A549 (cell line): ENCODE data around the gene PUM1. TPM values are rescaled to one million over a fixed set of nuclear protein-coding genes. Genes with fewer than 3 reads are reported as not detected.
"Not testable (repeated sequence)": the region's sequence is repeated elsewhere in the genome, so short reads cannot be mapped to it uniquely, and the experiment has no call there.

Experiments
- ATAC-seq, 2 experiments: fragments of 200-7000 bp in 1 of 2; fragments of >200 bp in 1 of 2; cut with Nextera tagmentation in 1 of 2; cut with Tn5 transposase in 1 of 2; 3 replicates each; pipeline versions ENCODE4 v1.8.0 to v1.9.1; 2018 to 2020; ENCODE audit warnings: mild to moderate bottlenecking in 1 of 2, moderate library complexity in 1 of 2
- CTCF ChIA-PET: fragments of 300-600 bp; sonication (Branson Sonifier 250); formaldehyde crosslinking; extraction: SDS; loops from one replicate; lab custom pipeline; 2021; ENCODE audit warnings: antibody characterized with exemption, inconsistent platforms; lab: Yijun Ruan, JAX
- POLR2A ChIA-PET: fragments of 350-600 bp; formaldehyde crosslinking; extraction: SDS; loops from one replicate; lab custom pipeline; 2021; ENCODE audit warnings: antibody characterized with exemption, inconsistent platforms; lab: Yijun Ruan, JAX
- DNase-seq, 2 experiments: peaks; one replicate each; pipeline versions ENCODE4 v3.0.0 to v3.0.0-alpha.2; 2011 to 2016; ENCODE audit warnings: low read depth in 1 of 2, low spot score in 1 of 2
- FAIRE-seq: peaks from 2 replicates; lab custom pipeline; 2011; peaks lifted over from hg19 to GRCh38; lab: Jason Lieb, UNC
- H3K27ac ChIP-seq, 2 experiments: fragments of >200 bp; sonication (Bioruptor Twin); formaldehyde crosslinking; 3 replicates each; pipeline ENCODE4 v1.5.1; 2016 to 2017
- H3K4me1 ChIP-seq: fragments of >200 bp; sonication (Bioruptor Twin); formaldehyde crosslinking; 3 replicates; pipeline ENCODE4 v1.6.1; 2016
- H3K4me2 ChIP-seq: fragments of >200 bp; sonication (Bioruptor Twin); formaldehyde crosslinking; 3 replicates; pipeline ENCODE4 v1.6.1; 2016
- H3K4me3 ChIP-seq: fragments of >200 bp; sonication (Bioruptor Twin); formaldehyde crosslinking; 3 replicates; pipeline ENCODE4 v1.5.1; 2016
- H3K9me3 ChIP-seq: fragments of >200 bp; sonication (Bioruptor Twin); formaldehyde crosslinking; 3 replicates; pipeline ENCODE4 v1.6.1; 2016
- BCL3 ChIP-seq: fragments of >200 bp; sonication (Bioruptor Twin); formaldehyde crosslinking; IDR thresholded peaks from 3 replicates; pipeline ENCODE4 v1.6.1; 2016
- BHLHE40 ChIP-seq: IDR thresholded peaks from 2 replicates; pipeline ENCODE4 v1.6.1; 2012; ENCODE audit warnings: low read depth, low read length, inconsistent platforms
- CBX8 ChIP-seq: fragments of 200-600 bp; sonication (generic); IDR thresholded peaks from 2 replicates; pipeline ENCODE4 v1.6.1; 2016
- CEBPB ChIP-seq, 2 experiments: fragments of >200 bp in 1 of 2; sonication (Bioruptor Twin) in 1 of 2; formaldehyde crosslinking in 1 of 2; IDR thresholded peaks; 2 replicates each; pipeline ENCODE4 v1.6.1; 2012 to 2016
- CHD4 ChIP-seq: fragments of 200-600 bp; sonication (generic); IDR thresholded peaks from 2 replicates; pipeline ENCODE4 v1.6.1; 2016; ENCODE audit warnings: antibody characterized with exemption, mild to moderate bottlenecking, borderline replicate concordance
- EHF ChIP-seq: fragments of 250-450 bp; sonication (Bioruptor Pico); IDR thresholded peaks from 2 replicates; pipeline ENCODE4 v1.5.0; 2020; ENCODE audit warnings: mild to moderate bottlenecking
- EHMT2 ChIP-seq: fragments of 200-600 bp; sonication (generic); IDR thresholded peaks from 2 replicates; pipeline ENCODE4 v1.6.1; 2016; ENCODE audit warnings: antibody characterized with exemption, low read depth, mild to moderate bottlenecking, moderate library complexity
- ESRRA ChIP-seq: fragments of 150-350 bp; IDR thresholded peaks from 2 replicates; pipeline ENCODE4 v1.6.1; 2014; ENCODE audit warnings: mild to moderate bottlenecking, low read length, borderline replicate concordance
- FOSB ChIP-seq: fragments of 250-450 bp; sonication (Bioruptor Pico); IDR thresholded peaks from 2 replicates; pipeline ENCODE4 v1.5.0; 2020; ENCODE audit warnings: mild to moderate bottlenecking, moderate library complexity
- GATA3 ChIP-seq: IDR thresholded peaks from 2 replicates; pipeline ENCODE4 v1.6.1; 2012; ENCODE audit warnings: borderline replicate concordance
- JUNB ChIP-seq: fragments of >200 bp; sonication (Bioruptor Twin); formaldehyde crosslinking; IDR thresholded peaks from 2 replicates; pipeline ENCODE4 v1.6.1; 2016
- MYC ChIP-seq: IDR thresholded peaks from 2 replicates; pipeline ENCODE4 v1.6.1; 2012; ENCODE audit warnings: mild to moderate bottlenecking, inconsistent platforms, low read length, improper control_type of control experiment, borderline replicate concordance
- NPAS2 ChIP-seq: fragments of 250-450 bp; sonication (Bioruptor Pico); IDR thresholded peaks from 2 replicates; pipeline ENCODE4 v1.8.0; 2022; ENCODE audit warnings: mild to moderate bottlenecking, moderate library complexity, borderline replicate concordance
- RAD21 ChIP-seq, 2 experiments: fragments of >200 bp in 1 of 2; sonication (Bioruptor Twin) in 1 of 2; formaldehyde crosslinking in 1 of 2; IDR thresholded peaks in 1 of 2; conservative IDR thresholded peaks in 1 of 2; 2 replicates in 1 of 2; 3 replicates in 1 of 2; pipeline ENCODE4 v1.6.1; 2012 to 2018; ENCODE audit warnings: inconsistent platforms in 1 of 2
- TFCP2L1 ChIP-seq: fragments of 250-450 bp; sonication (Bioruptor Pico); IDR thresholded peaks from 2 replicates; pipeline ENCODE4 v1.5.0; 2021; ENCODE audit warnings: mild to moderate bottlenecking
- TP53 ChIP-seq: fragments of 250-450 bp; sonication (Bioruptor Pico); IDR thresholded peaks from 2 replicates; pipeline ENCODE4 v1.5.0; 2021; ENCODE audit warnings: mild to moderate bottlenecking, moderate library complexity
- ZNF302 ChIP-seq: fragments of 250-450 bp; sonication (Bioruptor Pico); IDR thresholded peaks from 2 replicates; pipeline ENCODE4 v1.9.0; 2021; ENCODE audit warnings: inconsistent platforms, mild to moderate bottlenecking, moderate library complexity
- WGBS: methylation state at CpG from one replicate; pipeline ENCODE4 v1.1.6; 2017; ENCODE audit errors: missing lambda C conversion rate; 5-methylcytosine and 5-hydroxymethylcytosine counted together
- polyA plus RNA-seq, 4 experiments: library from polyadenylated mRNA; depleted of rRNA in 3 of 4; stranded (reverse); fragments of >200 nt; fragmentation: RNase III in 1 of 4; extraction: RNeasy Plus Mini Kit Qiagen cat#74134 plus additional on column Dnase treatment in 1 of 4; gene quantifications; 2 replicates in 3 of 4; 3 replicates in 1 of 4; pipeline ENCODE4 v1.2.3, GENCODE V29; 2011 to 2017
- TF ChIP-seq, protein P1 (sequence below): IDR thresholded peaks from 2 replicates; pipeline ENCODE4 v1.6.1; 2012
- TF ChIP-seq, protein P2 (sequence below): fragments of 150-350 bp; IDR thresholded peaks from 2 replicates; pipeline ENCODE4 v1.6.1; 2014; ENCODE audit warnings: low read depth, mild to moderate bottlenecking, low read length
- TF ChIP-seq, protein P3 (sequence below): IDR thresholded peaks from 2 replicates; pipeline ENCODE4 v1.6.1; 2012

PUM1 gene
- polyA plus RNA-seq, 2 of the 4 experiments (the other 2 are of a cell fraction) = 30.2 to 55.3 TPM

- no peak overlapping the region for H3K27ac ChIP-seq
- H3K4me3 ChIP-seq = no peak overlapping the region
- ChIA-PET POLR2A (no interaction called here), CTCF (interaction anchor here (1.2 kb wide), 1 partner anchor 9 kb away, joined by 3 read pairs; no protein-coding TSS in a partner anchor)
- H3K4me1 ChIP-seq = 0 out of 3 replicates have a peak, but pooled peaks cover 7% of the 10 kb centered on the region
- ATAC-seq (no peak), DNase-seq (no peak), FAIRE-seq (no peak)
- no peaks in the 10 kb centered on the region for H3K9me3 ChIP-seq
- TF ChIP-seq CBX8 (no peak), TFCP2L1 (CRISPR knock-in tag) (no peak)
- no peak overlapping the region for H3K4me2 ChIP-seq
- 81% methylated on average over 3 of the region's 3 CpGs for WGBS
These were observed 10.0 kb downstream of the PUM1 start for GRCh38 chr1:31055501-31055900.

DNA sequence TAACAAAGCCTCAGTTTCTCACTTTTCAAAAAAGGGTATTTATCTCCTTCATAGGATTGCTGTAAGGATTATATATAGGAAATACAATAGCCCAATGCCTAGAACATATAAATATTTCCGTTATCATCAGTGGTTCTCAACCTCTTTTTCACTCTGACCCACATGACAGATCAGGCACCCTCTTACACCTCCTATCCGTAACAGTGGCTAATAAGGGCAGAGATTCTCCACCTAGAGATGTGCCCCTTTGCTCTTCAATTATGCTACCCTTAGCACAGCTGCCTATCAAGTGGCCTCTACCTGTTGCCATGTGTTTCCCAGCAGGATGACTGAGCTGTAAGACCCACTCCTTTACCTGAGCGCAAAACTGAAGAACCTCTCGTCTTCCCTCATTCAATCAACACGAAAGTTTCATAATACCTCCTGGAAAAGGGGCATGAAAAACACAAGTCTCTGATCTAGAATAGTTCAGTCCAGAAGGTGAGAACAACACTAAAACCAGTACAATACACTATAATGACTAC lies 10.5 kb downstream of the PUM1 start:
- no peak overlapping the region for H3K4me3 ChIP-seq
- WGBS = 92% methylated on average over 5 of the region's 5 CpGs
- TF ChIP-seq, protein P1, sequence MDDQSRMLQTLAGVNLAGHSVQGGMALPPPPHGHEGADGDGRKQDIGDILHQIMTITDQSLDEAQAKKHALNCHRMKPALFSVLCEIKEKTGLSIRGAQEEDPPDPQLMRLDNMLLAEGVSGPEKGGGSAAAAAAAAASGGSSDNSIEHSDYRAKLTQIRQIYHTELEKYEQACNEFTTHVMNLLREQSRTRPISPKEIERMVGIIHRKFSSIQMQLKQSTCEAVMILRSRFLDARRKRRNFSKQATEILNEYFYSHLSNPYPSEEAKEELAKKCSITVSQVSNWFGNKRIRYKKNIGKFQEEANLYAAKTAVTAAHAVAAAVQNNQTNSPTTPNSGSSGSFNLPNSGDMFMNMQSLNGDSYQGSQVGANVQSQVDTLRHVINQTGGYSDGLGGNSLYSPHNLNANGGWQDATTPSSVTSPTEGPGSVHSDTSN = no peak
- no peak for TF ChIP-seq ZNF302 (CRISPR knock-in tag)
- TF ChIP-seq EHF (CRISPR knock-in tag) = no peak
- no peak for TF ChIP-seq GATA3
- no peak for TF ChIP-seq NPAS2 (CRISPR knock-in tag)
- TF ChIP-seq, protein P2, sequence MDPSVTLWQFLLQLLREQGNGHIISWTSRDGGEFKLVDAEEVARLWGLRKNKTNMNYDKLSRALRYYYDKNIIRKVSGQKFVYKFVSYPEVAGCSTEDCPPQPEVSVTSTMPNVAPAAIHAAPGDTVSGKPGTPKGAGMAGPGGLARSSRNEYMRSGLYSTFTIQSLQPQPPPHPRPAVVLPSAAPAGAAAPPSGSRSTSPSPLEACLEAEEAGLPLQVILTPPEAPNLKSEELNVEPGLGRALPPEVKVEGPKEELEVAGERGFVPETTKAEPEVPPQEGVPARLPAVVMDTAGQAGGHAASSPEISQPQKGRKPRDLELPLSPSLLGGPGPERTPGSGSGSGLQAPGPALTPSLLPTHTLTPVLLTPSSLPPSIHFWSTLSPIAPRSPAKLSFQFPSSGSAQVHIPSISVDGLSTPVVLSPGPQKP = no peak
- TF ChIP-seq RAD21 (conservative IDR thresholded peaks at IDR 0.05 in 1 of 2, IDR thresholded peaks at IDR 0.05 in 1 of 2) = no peak
- no peak for TF ChIP-seq EHMT2
- no peak for TF ChIP-seq TP53
- no peak for TF ChIP-seq BHLHE40
- TF ChIP-seq, protein P3, sequence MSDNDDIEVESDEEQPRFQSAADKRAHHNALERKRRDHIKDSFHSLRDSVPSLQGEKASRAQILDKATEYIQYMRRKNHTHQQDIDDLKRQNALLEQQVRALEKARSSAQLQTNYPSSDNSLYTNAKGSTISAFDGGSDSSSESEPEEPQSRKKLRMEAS = no peak
- TF ChIP-seq FOSB (CRISPR knock-in tag) = no peak
- no peak for TF ChIP-seq ESRRA
- no peak for TF ChIP-seq BCL3
- no peak for TF ChIP-seq CHD4
- TF ChIP-seq CEBPB (IDR thresholded peaks at IDR 0.05) = no peak
- TF ChIP-seq JUNB = no peak
- H3K4me1 ChIP-seq = 0 out of 3 replicates have a peak, but pooled peaks cover 7% of the 10 kb centered on the region
- FAIRE-seq (no peak), DNase-seq (no peak), ATAC-seq (no peak)
- POLR2A ChIA-PET = no interaction called here
- CTCF ChIA-PET = interaction anchor here (0.6 kb wide), 1 partner anchor 494 kb away, joined by 4 read pairs; no protein-coding TSS in a partner anchor
- H3K4me2 ChIP-seq = no peak overlapping the region
- no peaks in the 10 kb centered on the region for H3K9me3 ChIP-seq
- H3K27ac ChIP-seq = no peak overlapping the region

DNA sequence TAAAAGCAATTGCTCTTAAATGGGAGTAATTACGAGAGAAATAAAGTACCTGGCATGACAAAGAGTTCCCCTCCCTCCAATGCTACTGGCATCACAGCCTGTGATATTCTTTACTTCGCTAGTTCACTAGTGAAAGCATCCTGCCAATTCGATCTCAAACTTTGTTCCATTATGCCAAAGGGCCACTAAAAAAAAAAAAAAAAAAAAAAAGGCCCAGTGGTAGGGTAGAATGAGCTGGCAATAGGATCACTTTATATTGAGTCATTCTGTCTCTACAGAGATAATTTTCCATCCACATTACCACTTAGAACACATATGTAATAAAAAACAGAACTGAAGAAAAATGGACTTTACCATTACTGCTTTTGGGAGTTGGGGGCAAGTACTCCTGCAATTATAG lies 11.2 kb downstream of the PUM1 start:
- DNase-seq = no peak
- CTCF ChIA-PET = interaction anchor here (0.6 kb wide), 1 partner anchor 495 kb away, joined by 4 read pairs; no protein-coding TSS in a partner anchor
- POLR2A ChIA-PET = no interaction called here

DNA sequence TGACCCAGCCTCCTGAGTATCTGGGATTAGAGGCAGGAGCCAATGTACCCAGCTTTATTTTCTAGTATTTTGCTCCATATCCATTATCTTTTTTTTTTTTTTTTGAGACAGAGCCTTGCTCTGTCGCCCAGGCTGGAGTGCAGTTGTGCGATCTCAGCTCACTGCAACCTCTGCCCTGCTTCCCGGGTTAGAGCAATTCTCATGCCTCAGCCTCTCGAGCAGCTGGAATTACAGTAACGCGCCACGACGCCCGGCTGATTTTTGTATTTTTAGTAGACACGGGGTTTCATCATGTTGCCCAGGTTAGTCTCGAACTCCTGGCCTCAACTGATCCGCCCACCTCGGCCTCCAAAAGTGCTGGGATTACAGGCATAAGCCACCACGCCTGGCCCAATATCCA lies 12.9 kb downstream of the PUM1 start:
- CTCF ChIA-PET = interaction anchor here (0.6 to 1.1 kb wide), 2 partner anchors 26 to 518 kb away, joined by 3 read pairs; no protein-coding TSS in a partner anchor
- 95% methylated on average over 14 of the region's 14 CpGs for WGBS
- DNase-seq, H3K4me1 ChIP-seq, H3K27ac ChIP-seq, H3K4me2 ChIP-seq, POLR2A ChIA-PET, H3K9me3 ChIP-seq, ATAC-seq, FAIRE-seq, H3K4me3 ChIP-seq: not testable (repeated sequence)

More for the DNA sequence above, 11.2 kb downstream of the PUM1 start:
- Histone ChIP-seq H3K4me2 (no peak overlapping the region), H3K27ac (no peak overlapping the region), H3K4me1 (0 out of 3 replicates have a peak, but pooled peaks cover 7% of the 10 kb centered on the region), H3K4me3 (no peak overlapping the region), H3K9me3 (no peaks in the 10 kb centered on the region)
- 93% methylated on average over 3 of the region's 3 CpGs for WGBS
- no peak for FAIRE-seq
- no peak for ATAC-seq
- TF ChIP-seq TP53 (no peak), MYC (no peak)
